ENCODE results near the gene KRTAP10-1.

The KRTAP10-1 gene

GRCh38 chr21:44527156-44527982, 12.6 kb downstream of the KRTAP10-1 start:
- peak; percentile 42 for DNase-seq

- DNase-seq = peak; percentile 26
Observed at GRCh38 chr21:44526096-44526997, 13.6 kb downstream of the KRTAP10-1 start.

DNA sequence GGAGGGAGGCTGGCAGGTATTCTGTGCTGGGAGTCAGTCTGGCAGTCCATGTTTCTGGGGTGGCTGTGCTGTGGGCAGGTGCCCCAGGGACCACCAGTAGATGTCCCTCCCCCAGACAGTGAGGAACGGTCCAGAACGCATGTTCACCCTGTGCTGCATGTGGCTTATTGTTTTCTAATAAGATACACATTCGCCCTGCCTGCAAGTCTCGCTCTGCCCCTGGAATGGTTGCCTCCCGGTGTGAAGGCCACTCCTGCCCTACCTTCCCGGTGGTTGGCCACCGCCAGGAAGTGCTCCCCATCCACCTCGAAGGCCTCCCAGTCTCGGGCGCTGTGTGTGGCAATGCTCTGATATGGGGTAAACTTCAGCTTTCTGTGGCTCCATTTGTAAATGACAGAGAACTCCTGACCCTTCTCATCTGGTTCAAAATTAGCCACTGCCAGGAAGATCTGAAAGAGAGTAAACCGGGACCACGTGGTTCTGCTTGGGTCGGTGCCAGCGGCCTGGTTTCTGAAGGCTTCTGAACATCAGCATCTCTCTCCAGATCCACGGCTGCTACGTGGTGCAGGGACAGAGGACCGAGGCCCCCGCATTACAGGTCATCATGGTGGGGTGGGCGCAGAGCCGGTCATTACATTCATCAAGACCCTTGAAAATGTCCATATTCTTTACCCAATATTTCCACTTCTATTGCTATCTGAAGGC, 14.5 kb downstream of the KRTAP10-1 start:
- peak; percentile 31 for DNase-seq

- peak; percentile 16 for DNase-seq
Observed at GRCh38 chr21:44524414-44525371, 15.3 kb downstream of the KRTAP10-1 start.

DNA sequence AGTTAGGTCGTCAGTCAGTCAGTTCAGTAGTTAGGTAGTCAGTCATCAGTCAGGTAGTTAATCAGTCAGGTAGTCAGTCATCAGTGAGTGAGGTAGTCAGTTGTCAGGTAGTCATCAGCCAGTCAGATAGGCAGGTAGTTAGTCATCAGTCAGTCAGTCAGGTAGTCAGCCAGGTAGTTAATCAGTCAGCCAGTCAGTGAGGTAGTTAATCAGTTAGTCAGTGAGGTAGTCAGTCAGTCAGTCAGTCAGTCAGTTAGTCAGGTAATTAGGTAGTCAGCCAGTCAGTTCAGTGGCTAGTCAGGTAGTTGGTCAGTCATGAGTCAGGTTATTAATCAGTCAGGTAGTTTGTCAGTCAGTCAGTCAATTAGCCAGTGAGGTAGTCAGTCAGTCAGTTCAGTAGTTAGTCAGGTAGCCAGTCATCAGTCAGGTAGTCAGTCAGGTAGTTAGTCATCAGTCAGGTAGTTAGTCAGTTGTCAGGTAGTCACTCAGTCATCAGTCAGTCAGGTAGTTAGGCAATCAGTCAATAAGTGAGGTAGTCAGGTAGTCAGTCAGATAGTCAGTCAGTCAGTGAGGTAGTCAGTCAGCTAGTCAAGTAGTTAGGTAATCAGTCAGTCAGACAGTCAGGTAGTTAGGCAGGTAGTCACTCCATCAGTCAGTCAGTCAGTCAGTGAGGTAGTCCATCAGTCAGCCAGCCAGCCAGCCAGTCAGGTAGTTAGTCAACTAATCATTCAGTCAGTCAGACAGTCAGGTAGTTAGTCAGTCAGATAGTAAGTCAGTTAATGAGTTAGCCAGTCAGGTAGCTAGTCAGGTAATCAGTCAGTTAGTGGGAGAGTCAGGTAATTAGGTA, 16.2 kb downstream of the KRTAP10-1 start:
- peak; percentile 20 for DNase-seq

GRCh38 chr21:44522753-44523204, 17.2 kb downstream of the KRTAP10-1 start:
- no peak for DNase-seq

GRCh38 chr21:44521928-44522752, 17.9 kb downstream of the KRTAP10-1 start:
- DNase-seq = peak; percentile 52

GRCh38 chr21:44521301-44521927, 18.6 kb downstream of the KRTAP10-1 start:
- DNase-seq = no peak

DNA sequence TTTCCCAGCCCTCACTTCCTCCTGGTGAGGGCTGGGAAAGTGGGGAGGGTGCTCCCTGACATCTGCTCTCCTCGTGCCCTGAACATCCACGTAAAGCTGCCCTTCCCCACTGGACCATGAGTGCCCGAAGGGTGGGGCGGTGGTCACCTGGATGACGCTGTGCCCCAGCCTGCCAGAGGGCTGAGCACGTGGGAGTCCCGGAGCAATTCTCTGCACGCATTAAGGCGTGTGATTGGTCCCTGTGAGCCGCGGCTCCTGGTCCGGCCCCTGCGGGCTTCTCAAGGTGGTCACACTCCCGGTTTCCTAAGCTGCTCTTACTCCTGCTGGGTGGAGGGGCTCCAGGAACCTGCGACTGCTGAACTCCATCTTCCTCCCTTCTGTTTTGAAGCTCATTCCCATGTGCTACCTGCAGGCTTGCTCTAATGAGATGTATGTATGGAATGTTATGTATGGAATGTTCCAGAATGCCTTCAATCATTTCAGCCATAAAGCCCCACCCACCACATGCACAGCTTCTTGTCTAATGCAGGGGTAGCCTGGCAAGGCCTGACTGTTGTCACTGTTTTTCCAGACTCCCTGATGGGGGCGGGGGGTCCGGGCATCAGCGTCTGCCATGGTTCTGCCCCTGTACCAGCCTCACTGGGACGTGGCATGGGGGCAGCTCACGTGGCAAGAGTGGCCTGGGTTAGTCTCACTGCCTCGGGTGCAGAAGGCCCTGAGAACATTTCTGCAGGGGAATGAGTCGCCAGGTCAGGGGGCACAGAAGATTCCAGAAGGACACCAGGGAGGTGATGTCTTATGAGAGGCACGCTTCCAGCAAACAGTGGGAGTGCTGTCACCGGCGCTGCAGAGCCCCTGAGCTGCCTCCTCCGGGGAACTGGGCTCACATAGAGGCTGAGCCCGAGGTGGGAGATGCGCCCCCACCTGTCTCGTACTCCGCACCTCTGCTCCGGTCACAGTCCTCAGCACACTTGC, 19.4 kb downstream of the KRTAP10-1 start:
- DNase-seq = no peak

DNA sequence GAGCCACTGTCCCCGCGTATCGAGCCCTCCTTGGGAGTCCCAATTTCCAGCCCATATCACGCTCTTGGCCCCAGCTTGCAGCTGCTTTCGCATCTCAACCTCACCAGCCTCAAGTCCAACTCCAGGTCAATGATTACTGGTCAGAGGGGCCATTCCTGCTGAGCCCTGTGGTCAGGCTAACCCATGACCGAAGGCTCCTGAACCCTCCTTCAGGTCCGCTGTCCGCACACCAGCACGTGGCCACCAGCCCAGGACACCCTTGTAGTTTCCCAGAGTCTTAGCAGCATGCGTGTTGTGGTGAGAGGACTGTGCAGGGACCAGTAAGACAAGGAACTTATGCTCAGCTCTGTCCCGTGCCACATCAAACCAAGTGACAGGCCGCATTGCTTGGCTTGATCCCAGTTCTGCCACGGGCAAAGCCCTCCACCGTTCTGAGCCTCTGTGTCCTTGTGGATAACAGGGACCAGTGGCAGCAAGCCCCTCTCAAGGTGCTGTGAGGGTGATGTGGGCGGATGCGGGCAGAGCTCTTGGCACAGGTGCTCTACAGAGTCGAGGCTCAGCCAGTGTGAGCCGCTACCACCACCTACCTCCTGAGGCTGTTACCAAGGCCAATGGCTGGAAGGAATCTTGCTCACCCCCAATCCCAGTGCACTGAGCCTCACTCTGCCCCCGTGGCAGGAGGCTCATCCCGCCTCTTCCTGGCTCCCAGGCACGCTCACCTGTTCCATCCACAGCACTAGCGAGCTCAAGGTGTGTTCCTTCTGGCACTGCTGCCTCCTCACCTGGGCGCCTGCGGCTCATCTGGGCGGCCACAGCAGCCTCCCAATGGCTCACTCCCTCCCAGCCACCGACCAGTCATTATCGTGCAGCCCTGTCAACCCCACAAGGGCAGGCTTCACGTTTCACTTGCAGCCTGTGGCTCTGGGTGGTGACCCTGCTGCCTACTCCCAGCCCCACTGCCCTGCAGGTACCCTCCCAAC, 20.4 kb downstream of the KRTAP10-1 start:
- DNase-seq = no peak

GRCh38 chr21:44518686-44519085, 21.3 kb downstream of the KRTAP10-1 start:
- DNase-seq = no peak

DNA sequence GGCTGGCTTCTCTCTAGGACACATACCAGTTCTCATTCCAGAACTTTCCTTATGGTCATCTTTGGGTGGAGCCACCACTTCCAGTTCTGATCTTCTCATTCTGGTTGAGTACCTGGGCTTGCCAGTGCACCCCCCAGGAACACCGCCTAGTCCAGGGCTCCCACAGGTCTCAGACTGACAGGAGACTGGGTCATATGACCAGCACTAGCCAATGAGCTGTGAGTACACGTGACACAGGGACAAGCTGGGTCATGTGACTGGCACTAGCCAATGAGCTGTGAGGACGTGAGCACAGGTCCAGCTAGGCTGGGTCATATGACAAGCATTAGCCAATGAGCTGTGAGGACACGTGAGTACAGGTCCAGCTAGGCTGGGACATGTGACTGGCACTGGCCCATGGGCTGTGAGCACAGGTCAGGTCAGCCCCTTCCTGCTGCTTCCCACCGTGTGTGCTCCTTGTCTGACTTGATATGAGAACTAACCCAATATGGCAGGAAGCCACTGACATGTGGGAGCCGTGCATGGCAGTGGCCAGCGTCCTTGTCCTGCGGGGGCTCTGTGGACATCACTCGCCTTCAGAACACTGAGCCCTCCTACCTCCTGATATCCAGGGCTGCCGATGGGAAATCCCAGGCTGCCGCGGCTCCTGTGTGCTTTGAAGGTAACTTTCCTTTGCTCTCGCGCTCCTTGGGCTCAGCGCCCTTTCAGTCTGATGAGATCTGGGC, 22.7 kb downstream of the KRTAP10-1 start:
- DNase-seq = no peak

GRCh38 chr21:44516828-44517174, 23.2 kb downstream of the KRTAP10-1 start:
- DNase-seq = no peak

DNA sequence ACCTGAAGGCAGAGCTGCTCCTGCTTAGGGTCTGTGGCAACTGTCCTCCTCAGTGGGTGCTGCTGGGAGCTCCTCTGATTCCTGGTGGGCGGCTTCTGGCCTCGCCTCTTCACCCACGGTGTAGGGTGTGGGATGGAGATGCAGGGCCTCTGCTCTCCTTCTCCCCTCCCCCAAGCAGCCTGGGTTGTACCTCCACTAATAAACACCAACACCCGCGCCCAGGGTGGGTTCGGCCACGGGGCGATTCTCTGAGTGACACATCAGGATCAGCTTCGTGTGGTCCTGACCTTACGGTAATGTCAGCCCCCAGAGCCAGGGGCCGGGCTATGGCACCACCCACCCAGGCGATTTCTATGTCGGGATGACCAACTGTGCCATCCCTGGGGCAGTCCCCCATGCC, 23.7 kb downstream of the KRTAP10-1 start:
- DNase-seq = no peak

- DNase-seq = no peak
Observed at GRCh38 chr21:44515359-44516165, 24.4 kb downstream of the KRTAP10-1 start.

Measured in islet precursor cell (in vitro differentiated cells).